Gastrocnemius medialis (tissue), 4 donors: Measurements from ENCODE around the gene TMEM243. TPM values are rescaled to one million over a fixed set of nuclear protein-coding genes. Genes with fewer than 3 reads are reported as not detected.
A peak's percentile ranks its signal among the peaks of the same experiment; 100 is the strongest.
"Not testable (repeated sequence)": the region's sequence is repeated elsewhere in the genome, so short reads cannot be mapped to it uniquely, and the experiment has no call there.

ENCODE experiments used
- ATAC-seq, 2 donors: fragments of 150-250 bp; one replicate each; pipeline ENCODE4 v1.9.1; 2016
- DNase-seq, 2 donors: peaks; one replicate each; pipeline ENCODE4 v3.0.0-alpha.2; 2019
- H3K27ac ChIP-seq, 4 donors: fragments of 200-600 bp; sonication (generic); 1 replicate in 1 of 4; 2 replicates in 3 of 4; pipeline ENCODE4 v1.5.1; 2016 to 2018; ENCODE audit warnings: mild to moderate bottlenecking in 2 of 4, moderate library complexity in 1 of 4
- H3K27me3 ChIP-seq, 3 donors: fragments of 200-600 bp; sonication (generic) in 2 of 3; 1 replicate in 1 of 3; 2 replicates in 2 of 3; pipeline versions ENCODE4 v1.5.1 to v1.6.0; 2016 to 2019; ENCODE audit warnings: mild to moderate bottlenecking in 1 of 3, moderate library complexity in 1 of 3
- H3K36me3 ChIP-seq, 2 donors: fragments of 200-600 bp; sonication (generic) in 1 of 2; one replicate each; pipeline ENCODE4 v1.5.1; 2017 to 2018
- H3K4me1 ChIP-seq, 2 donors: fragments of 200-600 bp; sonication (generic) in 1 of 2; one replicate each; pipeline ENCODE4 v1.5.1; 2016 to 2017; ENCODE audit warnings: mild to moderate bottlenecking in 2 of 2
- H3K4me3 ChIP-seq, 4 donors: fragments of 200-600 bp; sonication (generic) in 3 of 4; 1 replicate in 1 of 4; 2 replicates in 3 of 4; pipeline ENCODE4 v1.5.1; 2016 to 2019; ENCODE audit warnings: mild to moderate bottlenecking in 2 of 4
- H3K9me3 ChIP-seq, 3 donors: fragments of 200-600 bp; sonication (generic) in 2 of 3; 1 replicate in 1 of 3; 2 replicates in 2 of 3; pipeline ENCODE4 v1.5.1; 2016 to 2019
- CTCF ChIP-seq, 5 experiments: fragments of 450-650 bp in 3 of 5; fragments of 200-600 bp in 2 of 5; sonication (generic) in 2 of 5; IDR thresholded peaks in 4 of 5; conservative IDR thresholded peaks in 1 of 5; 1 replicate in 4 of 5; 2 replicates in 1 of 5; pipeline ENCODE4 v1.5.1; 2016 to 2019; ENCODE audit warnings: antibody characterized with exemption in 5 of 5, mild to moderate bottlenecking in 3 of 5, moderate library complexity in 3 of 5
- POLR2A ChIP-seq, 2 donors: fragments of 450-650 bp; IDR thresholded peaks; one replicate each; pipeline ENCODE4 v1.6.1; 2017; ENCODE audit warnings: antibody characterized with exemption in 2 of 2, mild to moderate bottlenecking in 2 of 2, moderate library complexity in 2 of 2
- in situ Hi-C, 4 donors: fragments of 200-750 bp; cut with MboI; loops; one replicate each; pipeline versions ENCODE4 v1.15.0 to v1.8.0; 2017; ENCODE audit warnings: low sequenced_read_pairs in 4 of 4
- intact Hi-C: fragments of 100-400 bp; cut with DNase I; formaldehyde crosslinking; loops from one replicate; pipeline ENCODE4 v1.15.1; 2023; ENCODE audit warnings: low total_unique reads
- total RNA-seq, 4 donors: library from RNA; depleted of rRNA; stranded (reverse); fragments of >200 nt; gene quantifications; one replicate each; pipeline versions ENCODE4 v1.1.0 to v1.2.3, GENCODE V29; 2016

The TMEM243 gene, protein sequence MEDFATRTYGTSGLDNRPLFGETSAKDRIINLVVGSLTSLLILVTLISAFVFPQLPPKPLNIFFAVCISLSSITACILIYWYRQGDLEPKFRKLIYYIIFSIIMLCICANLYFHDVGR
- total RNA-seq = 1 to 10 TPM; 2.8 to 6.5 (median 4.1) TPM

DNA sequence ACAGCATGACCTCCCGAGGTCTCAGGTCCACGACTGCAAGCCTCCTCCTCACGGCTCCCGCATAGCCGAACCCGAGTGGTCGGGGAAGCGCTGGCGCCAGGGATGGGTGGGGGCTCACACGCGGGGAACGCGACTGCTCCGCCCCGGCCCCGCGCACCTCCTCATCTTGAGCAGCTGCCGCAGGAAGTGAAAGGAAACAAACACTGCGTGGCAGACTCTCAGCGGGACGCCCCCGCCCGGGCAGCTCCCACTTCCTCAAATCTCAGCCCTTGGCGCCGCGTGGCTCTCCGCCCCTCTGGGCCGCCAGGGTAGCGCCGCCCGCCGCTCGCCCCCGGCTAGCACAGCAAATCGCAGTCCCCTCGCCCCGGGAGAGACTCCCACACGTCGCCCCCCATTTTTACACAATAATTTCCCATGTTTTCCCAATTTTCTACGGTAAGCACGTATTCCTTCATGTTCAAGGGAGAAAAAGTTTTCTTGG lies at the start of gene TMEM243:
Gene TMEM243, minus strand, starts transcription at position 188 of the 481 bp plus-strand sequence. CDS start 229 bp downstream, outside the sequence.
- intact Hi-C loops (loop anchor here (5.0 kb wide), 2 partner anchors 67 to 162 kb away; partner anchors contain the start of genes DMTF1 and ELAPOR2), in situ Hi-C loops (loop anchor here in 1 of 4 donors (10.0 kb wide), 1 partner anchor 295 kb away; no protein-coding TSS in a partner anchor)
- H3K36me3 ChIP-seq = no peaks in the 10 kb centered on the region
- H3K9me3 ChIP-seq = no peaks in the 10 kb centered on the region
- peak; percentile 43 to 48 for DNase-seq
- peak; percentile 21 to 48 for TF ChIP-seq POLR2A (IDR thresholded peaks at IDR 0.05)
- TF ChIP-seq CTCF (IDR thresholded peaks at IDR 0.05 in 4 of 5, conservative IDR thresholded peaks at IDR 0.05 in 1 of 5) = peak in 1 of 5 experiments; percentile 30
- H3K27ac ChIP-seq = peak within 1 kb of the TSS; percentile 67 to 78 (median 72)
- no peaks in the 10 kb centered on the region for H3K27me3 ChIP-seq
- H3K4me3 ChIP-seq = peak within 1 kb of the TSS; percentile 80 to 89 (median 81)
- H3K4me1 ChIP-seq = peaks cover 10% of the 10 kb centered on the region in 2 donors
- ATAC-seq = peak; percentile 57 to 62

DNA sequence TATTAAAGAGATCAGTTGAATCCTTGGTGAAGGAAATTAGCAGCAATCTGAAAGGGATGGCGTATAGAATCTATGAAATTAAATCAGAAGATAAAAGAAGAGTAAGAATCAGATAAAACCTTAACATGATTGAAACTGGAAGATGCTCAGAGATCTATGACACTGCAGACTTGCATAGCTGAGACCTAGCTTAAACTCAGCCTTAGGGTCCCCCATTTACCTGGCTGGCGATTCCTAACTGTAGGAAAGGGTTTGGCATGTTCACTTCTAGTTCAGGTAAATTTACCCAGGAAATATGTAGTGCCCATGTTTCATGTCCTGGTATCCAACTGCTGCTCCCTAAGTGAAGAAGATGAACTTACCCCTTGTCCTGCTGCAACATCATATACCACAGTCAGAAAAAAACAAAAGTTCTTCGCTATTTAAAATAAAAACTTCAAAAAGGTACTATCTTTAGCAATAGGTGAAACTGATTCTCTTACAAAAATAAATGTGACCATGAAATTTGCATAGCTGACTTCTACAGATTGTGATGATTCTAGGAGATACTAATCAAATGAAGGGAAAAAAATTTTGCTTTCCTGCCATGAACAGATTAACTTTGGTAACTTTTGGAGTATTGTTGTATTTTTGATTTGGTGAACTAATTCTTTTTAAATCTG lies 47.8 kb upstream of the TMEM243 start:
- in situ Hi-C loops (no loop called here), intact Hi-C loops (no loop called here)
- Histone ChIP-seq H3K4me1 (no peaks in the 10 kb centered on the region), H3K36me3 (no peaks in the 10 kb centered on the region), H3K27me3 (no peaks in the 10 kb centered on the region), H3K9me3 (no peaks in the 10 kb centered on the region), H3K27ac (no peak overlapping the region), H3K4me3 (no peak overlapping the region)
- ATAC-seq (no peak), DNase-seq (no peak)
- no peak for TF ChIP-seq POLR2A (IDR thresholded peaks at IDR 0.05)
- TF ChIP-seq CTCF (IDR thresholded peaks at IDR 0.05 in 4 of 5, conservative IDR thresholded peaks at IDR 0.05 in 1 of 5) = no peak

DNA sequence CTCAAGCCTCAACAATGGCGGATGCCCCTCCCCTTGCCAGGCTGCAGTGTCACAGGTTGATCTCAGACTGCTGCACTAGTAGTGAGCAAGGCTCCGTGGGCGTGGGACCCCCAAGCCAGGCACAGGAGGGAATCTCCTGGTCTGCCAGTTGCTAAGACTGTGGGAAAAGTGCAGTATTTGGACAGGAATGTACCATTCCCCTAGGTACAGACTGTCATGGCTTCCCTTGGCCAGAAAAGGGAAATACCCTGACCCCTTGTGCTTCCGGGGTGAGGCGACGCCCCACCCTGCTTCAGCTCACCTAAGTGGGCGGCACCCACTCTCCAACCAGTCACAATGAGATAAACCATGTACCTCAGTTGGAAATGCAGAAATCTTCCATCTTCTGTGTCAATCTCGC lies 44.0 kb upstream of the TMEM243 start:
- Histone ChIP-seq H3K27me3 (no peaks in the 10 kb centered on the region), H3K9me3 (no peaks in the 10 kb centered on the region), H3K27ac (no peak overlapping the region), H3K36me3 (no peaks in the 10 kb centered on the region), H3K4me3 (no peak overlapping the region), H3K4me1 (no peaks in the 10 kb centered on the region)
- TF ChIP-seq POLR2A (IDR thresholded peaks at IDR 0.05) (no peak), CTCF (IDR thresholded peaks at IDR 0.05 in 4 of 5, conservative IDR thresholded peaks at IDR 0.05 in 1 of 5) (no peak)
- intact Hi-C loops (no loop called here), in situ Hi-C loops (no loop called here)
- DNase-seq (no peak), ATAC-seq (no peak)

- no peaks in the 10 kb centered on the region for H3K4me1 ChIP-seq
- in situ Hi-C loops (no loop called here), intact Hi-C loops (no loop called here)
- H3K27ac ChIP-seq = no peak overlapping the region
- no peaks in the 10 kb centered on the region for H3K27me3 ChIP-seq
- TF ChIP-seq POLR2A (IDR thresholded peaks at IDR 0.05) (no peak), CTCF (IDR thresholded peaks at IDR 0.05 in 4 of 5, conservative IDR thresholded peaks at IDR 0.05 in 1 of 5) (no peak)
- H3K36me3 ChIP-seq = no peaks in the 10 kb centered on the region
- H3K9me3 ChIP-seq = no peaks in the 10 kb centered on the region
- no peak for ATAC-seq
- no peak for DNase-seq
- H3K4me3 ChIP-seq = no peak overlapping the region
Measured at GRCh38 chr7:87253589-87254087, 34.1 kb upstream of the TMEM243 start.

DNA sequence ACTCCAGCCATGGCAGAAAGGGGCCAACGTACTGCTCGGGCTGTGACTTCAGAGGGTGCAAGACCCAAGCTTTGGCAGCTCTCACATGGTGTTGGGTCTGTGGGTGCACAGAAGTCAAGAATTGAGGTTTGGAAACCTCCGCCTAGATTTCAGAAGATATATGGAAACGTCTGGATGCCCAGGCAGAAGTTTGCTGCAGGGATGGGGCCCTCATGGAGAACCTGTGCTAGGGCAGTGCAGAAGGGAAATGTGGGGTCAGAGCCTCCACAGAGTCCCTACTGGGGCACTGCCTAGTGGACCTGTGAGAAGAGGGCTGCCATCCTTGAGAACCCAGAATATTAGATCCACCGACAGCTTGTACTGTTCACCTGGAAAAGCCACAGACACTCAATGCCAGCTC lies 26.1 kb upstream of the TMEM243 start:
- H3K9me3 ChIP-seq, H3K27me3 ChIP-seq, DNase-seq, H3K4me3 ChIP-seq, intact Hi-C loops, H3K27ac ChIP-seq, H3K4me1 ChIP-seq, ATAC-seq, H3K36me3 ChIP-seq: not testable (repeated sequence)
- in situ Hi-C loops = loop anchor here in 1 of 4 donors (25.0 kb wide), 1 partner anchor 308 kb away; no protein-coding TSS in a partner anchor

GRCh38 chr7:87238464-87239051 lies 19.0 kb upstream of the TMEM243 start:
- not testable (repeated sequence) for H3K4me1 ChIP-seq, H3K36me3 ChIP-seq, H3K9me3 ChIP-seq, H3K27me3 ChIP-seq, H3K4me3 ChIP-seq, H3K27ac ChIP-seq, ATAC-seq, DNase-seq
- in situ Hi-C loops (loop anchor here in 2 of 4 donors (10.0 to 25.0 kb wide), 2 partner anchors 301 to 314 kb away; no protein-coding TSS in a partner anchor), intact Hi-C loops (loop anchor here (5.0 kb wide), 1 partner anchor 181 kb away; the partner anchor contains the start of gene ELAPOR2)
